Naive thymus-derived CD8-positive, alpha-beta T cell (primary cell): ENCODE results near the gene PCDH10. TPM values are rescaled to one million over a fixed set of nuclear protein-coding genes. Genes with fewer than 3 reads are reported as not detected.

Source experiments
- ATAC-seq, 2 donors: fragments of 150-1000 bp; cut with Tn5 transposase in 1 of 2; sonication (Bioruptor Pico), chemical (Tn5 transposase) in 1 of 2; 1 replicate in 1 of 2; 2 replicates in 1 of 2; pipeline ENCODE4 v1.10.0; 2021; ENCODE audit warnings: mild to moderate bottlenecking in 2 of 2, moderate library complexity in 2 of 2
- POLR2A ChIA-PET: fragments of 350-600 bp; sonication (Branson Sonifier 250); formaldehyde crosslinking; loops from one replicate; lab custom pipeline; 2021; ENCODE audit warnings: antibody characterized with exemption; lab: Charles Lee
- DNase-seq, 10 donors: peaks; one replicate each; pipeline versions ENCODE4 v3.0.0 to v3.0.0-alpha.2; 2020 to 2022
- H3K27ac Mint-ChIP-seq, 10 donors: one replicate each; pipeline ENCODE4 v1.8.0; 2020 to 2022; ENCODE audit warnings: mild to moderate bottlenecking in 10 of 10, mixed read lengths in 10 of 10, moderate library complexity in 4 of 10, inconsistent platforms in 1 of 10
- H3K27me3 Mint-ChIP-seq, 5 donors: one replicate each; pipeline ENCODE4 v1.8.0; 2021 to 2022; ENCODE audit warnings: mixed read lengths in 5 of 5
- H3K36me3 Mint-ChIP-seq, 3 donors: one replicate each; pipeline ENCODE4 v1.8.0; 2020 to 2022; ENCODE audit warnings: mixed read lengths in 3 of 3, mild to moderate bottlenecking in 2 of 3, inconsistent platforms in 1 of 3
- H3K4me1 Mint-ChIP-seq, 4 donors: one replicate each; pipeline ENCODE4 v1.8.0; 2021 to 2022; ENCODE audit warnings: mixed read lengths in 4 of 4
- H3K4me3 Mint-ChIP-seq, 10 donors: one replicate each; pipeline ENCODE4 v1.8.0; 2020 to 2022; ENCODE audit warnings: mild to moderate bottlenecking in 10 of 10, mixed read lengths in 10 of 10, moderate library complexity in 6 of 10, inconsistent platforms in 1 of 10
- H3K9me3 Mint-ChIP-seq, 9 donors: one replicate each; pipeline ENCODE4 v1.8.0; 2020 to 2022; ENCODE audit warnings: mixed read lengths in 9 of 9, mild to moderate bottlenecking in 3 of 9, inconsistent platforms in 1 of 9, moderate library complexity in 1 of 9
- polyA plus RNA-seq, 3 donors: library from polyadenylated mRNA; unstranded; fragments of 300-500 nt; fragmentation: Illumina TruSeq; gene quantifications; one replicate each; pipeline ENCODE4 v1.2.3, GENCODE V29; 2021
- total RNA-seq, 8 experiments: library from RNA in 2 of 8; stranded (reverse) in 2 of 8; gene quantifications; one replicate each; pipeline ENCODE4 v1.2.3 and lab custom pipeline; 2021 to 2026

Gene PCDH10
- total and polyA plus RNA-seq, 5 experiments from 2014 or later, result not detected

DNA sequence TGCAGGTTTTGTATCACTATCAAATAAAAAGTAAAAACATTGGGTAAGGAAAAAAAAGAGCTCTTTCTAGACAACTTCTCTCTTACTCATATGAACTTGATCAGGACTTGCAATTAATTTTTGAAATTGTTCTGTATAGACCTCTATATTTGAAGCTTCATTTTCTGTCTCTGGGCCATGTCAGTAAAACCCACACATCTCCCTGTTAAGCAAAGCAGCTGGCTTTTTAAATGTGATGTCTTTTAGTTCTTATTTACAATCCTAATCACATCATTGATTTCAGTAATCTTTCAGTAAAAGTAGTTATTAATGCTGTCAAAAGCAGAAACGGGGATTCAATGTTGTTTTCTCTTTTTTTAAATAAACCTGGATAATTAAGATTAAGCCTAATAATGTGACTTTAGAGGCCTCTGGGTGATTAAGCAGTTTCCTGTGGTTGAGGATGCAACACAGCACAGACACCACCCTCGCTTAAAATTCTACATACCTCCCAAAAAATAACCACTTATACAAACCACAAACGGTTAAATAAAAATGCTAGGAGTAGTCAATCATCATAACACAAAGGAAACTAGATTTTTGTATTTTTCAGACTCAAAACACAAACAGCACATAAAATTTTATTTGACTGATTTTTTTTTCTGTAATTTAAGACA is 5.2 kb upstream of the PCDH10 start:
- H3K36me3 Mint-ChIP-seq, result no peaks in the 10 kb centered on the region
- peaks cover 0 to 18% (median 10%) of the 10 kb centered on the region in 4 donors for H3K4me1 Mint-ChIP-seq
- no peak for DNase-seq
- POLR2A ChIA-PET, result no interaction called here
- ATAC-seq, result no peak
- H3K4me3 Mint-ChIP-seq, result no peak overlapping the region
- peaks cover 23 to 35% (median 33%) of the 10 kb centered on the region in 5 donors for H3K27me3 Mint-ChIP-seq
- peaks cover 0 to 6% (median 0%) of the 10 kb centered on the region in 9 donors for H3K9me3 Mint-ChIP-seq
- H3K27ac Mint-ChIP-seq, result no peak overlapping the region

- DNase-seq, result no peak
- H3K4me1 Mint-ChIP-seq, result peaks cover 4 to 31% (median 21%) of the 10 kb centered on the region in 4 donors
- no peak overlapping the region for H3K27ac Mint-ChIP-seq
- no peak for ATAC-seq
- peaks cover 0 to 9% (median 1%) of the 10 kb centered on the region in 9 donors for H3K9me3 Mint-ChIP-seq
- peaks cover 0 to 9% (median 0%) of the 10 kb centered on the region in 3 donors for H3K36me3 Mint-ChIP-seq
- H3K27me3 Mint-ChIP-seq, result peaks cover 34 to 48% (median 46%) of the 10 kb centered on the region in 5 donors
- POLR2A ChIA-PET, result no interaction called here
- H3K4me3 Mint-ChIP-seq, result no peak overlapping the region
Measured at GRCh38 chr4:133145241-133145640, 3.9 kb upstream of the PCDH10 start.

DNA sequence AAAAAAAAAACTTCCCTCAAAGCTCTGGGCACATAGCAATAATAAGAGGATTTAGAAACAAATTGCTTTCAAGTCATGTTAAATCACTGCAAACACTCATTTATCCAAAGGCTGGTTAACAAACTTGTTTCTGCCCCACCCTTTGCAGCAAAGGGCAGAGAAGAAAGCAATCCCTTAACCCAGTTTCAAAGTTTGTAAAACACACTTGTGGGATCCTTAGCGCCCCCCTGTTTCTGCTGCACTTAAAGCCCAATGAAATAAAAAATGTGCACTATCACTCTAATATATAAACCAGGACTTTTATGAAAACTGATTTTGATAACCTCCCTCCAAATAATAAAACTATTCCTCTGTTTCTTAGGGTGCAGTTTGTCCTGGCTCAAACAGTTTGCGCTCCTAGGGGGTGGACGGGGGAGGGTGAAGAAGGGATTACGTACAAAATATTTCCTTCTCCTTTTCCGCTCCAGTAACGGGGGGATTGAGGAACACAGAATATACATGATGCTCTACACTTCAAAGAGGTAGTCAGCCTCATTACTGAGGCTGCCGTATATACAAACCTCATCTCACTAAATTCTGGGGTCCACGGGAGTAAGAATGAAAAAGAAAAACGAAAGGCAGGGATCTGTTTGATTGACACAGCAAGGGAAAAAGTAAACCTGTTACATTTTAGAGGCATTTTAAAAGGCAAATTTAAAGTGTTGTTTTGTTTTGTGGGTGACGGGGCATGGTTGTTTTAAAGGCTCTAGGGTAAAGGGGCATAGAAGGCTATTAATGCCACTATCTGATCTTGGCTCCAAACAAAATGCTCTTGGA is 3.1 kb upstream of the PCDH10 start:
- peaks cover 0 to 11% (median 1%) of the 10 kb centered on the region in 9 donors for H3K9me3 Mint-ChIP-seq
- no peak overlapping the region for H3K27ac Mint-ChIP-seq
- no peak for ATAC-seq
- peaks cover 35 to 56% (median 49%) of the 10 kb centered on the region in 5 donors for H3K27me3 Mint-ChIP-seq
- peaks cover 0 to 9% (median 0%) of the 10 kb centered on the region in 3 donors for H3K36me3 Mint-ChIP-seq
- POLR2A ChIA-PET, result no interaction called here
- H3K4me1 Mint-ChIP-seq, result peaks cover 4 to 32% (median 23%) of the 10 kb centered on the region in 4 donors
- H3K4me3 Mint-ChIP-seq, result no peak overlapping the region
- no peak for DNase-seq

DNA sequence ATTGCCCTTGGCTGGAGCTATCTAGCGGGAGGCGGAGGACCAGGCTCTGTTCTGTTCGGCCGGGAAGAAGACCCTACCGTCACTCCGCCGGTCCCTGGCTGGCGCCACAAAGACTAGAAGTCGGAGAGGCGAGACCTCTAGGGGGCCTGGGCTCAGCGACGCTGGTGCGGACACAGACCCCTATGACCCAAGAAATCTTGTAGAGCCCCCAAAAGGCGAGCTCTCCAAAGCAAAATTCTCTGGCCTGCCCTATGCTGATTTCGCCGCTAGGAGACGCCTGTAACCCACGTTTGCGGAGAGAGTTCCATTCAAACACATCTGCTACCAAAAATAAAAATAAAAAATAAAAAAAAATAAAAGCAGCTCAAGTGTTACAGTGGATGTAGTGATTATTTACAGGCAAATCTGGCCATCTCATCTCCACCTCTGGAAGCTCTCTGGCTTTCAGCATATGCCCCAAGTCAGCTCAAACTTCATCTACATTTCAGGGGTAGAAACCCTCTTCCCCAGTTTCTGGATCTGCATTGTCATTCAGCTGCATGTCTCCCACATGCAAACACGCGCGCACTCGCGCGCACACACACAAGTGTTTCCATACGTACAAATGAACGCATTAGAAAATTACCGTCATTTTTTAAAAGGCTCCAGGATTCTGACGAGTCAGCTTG is 2.4 kb upstream of the PCDH10 start:
- Mint-ChIP-seq H3K4me3 (no peak overlapping the region), H3K27me3 (peaks cover 35 to 63% (median 52%) of the 10 kb centered on the region in 5 donors), H3K36me3 (peaks cover 0 to 9% (median 0%) of the 10 kb centered on the region in 3 donors), H3K27ac (no peak overlapping the region), H3K4me1 (peaks cover 4 to 32% (median 24%) of the 10 kb centered on the region in 4 donors), H3K9me3 (peaks cover 0 to 12% (median 0%) of the 10 kb centered on the region in 9 donors)
- POLR2A ChIA-PET, result no interaction called here
- ATAC-seq (no peak), DNase-seq (no peak)

DNA sequence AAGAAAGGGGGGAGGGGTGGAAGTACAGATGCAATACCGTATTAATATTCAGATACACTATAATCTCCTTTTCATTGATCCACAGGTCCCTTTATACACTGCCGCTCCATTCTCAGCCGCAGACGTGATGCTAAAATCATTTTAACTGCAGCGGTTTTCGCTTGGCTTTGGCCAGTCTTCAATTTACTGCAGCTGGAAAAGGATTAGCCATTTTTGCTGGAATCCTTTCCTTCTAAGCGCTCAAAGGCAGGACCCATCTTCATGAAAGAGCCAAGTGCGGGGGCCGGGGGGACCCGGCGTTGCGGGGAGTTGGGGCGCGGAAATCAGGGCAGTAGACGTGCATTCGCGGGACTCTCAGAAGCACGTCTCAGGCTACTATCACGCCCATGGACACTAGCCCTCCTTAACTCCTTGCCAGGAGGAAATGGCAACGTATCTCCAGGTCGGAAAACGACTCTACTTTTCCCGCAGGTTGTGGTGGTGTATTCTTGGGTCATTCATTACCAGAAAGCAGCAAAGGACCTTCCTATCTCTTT is 1.7 kb upstream of the PCDH10 start:
- POLR2A ChIA-PET, result no interaction called here
- Mint-ChIP-seq H3K27me3 (peaks cover 35 to 65% (median 53%) of the 10 kb centered on the region in 5 donors), H3K9me3 (peaks cover 0 to 12% (median 0%) of the 10 kb centered on the region in 9 donors), H3K4me1 (peaks cover 4 to 32% (median 24%) of the 10 kb centered on the region in 4 donors), H3K4me3 (peak overlapping the region in 1 of 10 donors; percentile 4), H3K36me3 (peaks cover 0 to 9% (median 0%) of the 10 kb centered on the region in 3 donors), H3K27ac (no peak overlapping the region)
- no peak for DNase-seq
- no peak for ATAC-seq

DNA sequence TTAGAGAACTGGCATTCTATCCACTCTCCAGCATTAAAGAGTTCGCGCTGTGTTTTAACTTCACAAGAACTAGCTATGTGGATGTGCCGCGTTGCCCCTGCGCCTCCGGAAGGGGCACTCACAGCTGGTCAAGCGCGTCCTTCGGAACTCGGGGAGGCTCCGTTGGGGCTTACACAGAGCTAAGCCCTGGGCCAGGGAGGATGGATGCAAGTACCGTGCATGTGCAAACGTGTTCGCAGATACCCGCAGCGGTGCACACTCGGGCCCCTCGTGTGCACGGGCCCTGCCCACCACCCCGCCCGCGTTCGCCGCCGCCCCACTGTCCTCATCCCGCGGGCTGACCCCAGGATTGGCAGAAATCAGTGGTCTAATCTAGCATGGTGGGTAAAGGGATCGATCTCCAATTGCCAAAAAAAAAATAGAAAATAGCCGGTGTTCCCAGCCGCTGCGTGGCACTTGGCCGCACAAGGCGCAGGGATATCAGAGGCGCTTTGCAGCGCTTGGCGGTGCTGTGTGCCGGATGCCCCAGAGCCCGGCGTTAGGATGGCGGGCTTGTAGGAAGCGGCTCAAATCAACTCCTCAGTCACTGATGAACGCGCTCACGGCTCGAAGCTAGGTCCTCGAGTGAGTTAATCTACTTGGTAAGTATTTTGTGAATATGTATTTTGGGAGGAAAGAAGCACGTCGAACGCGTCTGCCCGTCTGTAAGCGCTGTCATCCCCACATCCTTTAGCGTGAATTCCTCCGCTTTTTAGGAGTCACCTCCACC is 989 bp upstream of the PCDH10 start:
- POLR2A ChIA-PET, result no interaction called here
- ATAC-seq, result no peak
- Mint-ChIP-seq H3K4me3 (peak overlapping the region in 8 of 10 donors; percentile 28 to 78 (median 60)), H3K4me1 (peaks cover 7 to 39% (median 26%) of the 10 kb centered on the region in 4 donors), H3K9me3 (peaks cover 0 to 17% (median 0%) of the 10 kb centered on the region in 9 donors), H3K27me3 (peaks cover 37 to 73% (median 61%) of the 10 kb centered on the region in 5 donors), H3K27ac (peak overlapping the region in 1 of 10 donors; percentile 13), H3K36me3 (peaks cover 0 to 15% (median 3%) of the 10 kb centered on the region in 3 donors)
- DNase-seq, result no peak

- H3K4me1 Mint-ChIP-seq, result peaks cover 7 to 39% (median 26%) of the 10 kb centered on the region in 4 donors
- H3K36me3 Mint-ChIP-seq, result peaks cover 0 to 15% (median 3%) of the 10 kb centered on the region in 3 donors
- ATAC-seq (no peak), DNase-seq (no peak)
- H3K9me3 Mint-ChIP-seq, result peaks cover 0 to 21% (median 0%) of the 10 kb centered on the region in 9 donors
- POLR2A ChIA-PET, result no interaction called here
- peaks cover 40 to 77% (median 65%) of the 10 kb centered on the region in 5 donors for H3K27me3 Mint-ChIP-seq
- H3K4me3 Mint-ChIP-seq, result peak overlapping the region; percentile 19 to 78 (median 66)
- H3K27ac Mint-ChIP-seq, result peak overlapping the region in 1 of 10 donors; percentile 34
Measured at GRCh38 chr4:133149364-133149695, 236 bp downstream of the PCDH10 start.

- DNase-seq (no peak), ATAC-seq (no peak)
- H3K36me3 Mint-ChIP-seq, result peaks cover 0 to 15% (median 3%) of the 10 kb centered on the region in 3 donors
- H3K27me3 Mint-ChIP-seq, result peaks cover 37 to 80% (median 63%) of the 10 kb centered on the region in 5 donors
- POLR2A ChIA-PET, result no interaction called here
- peak overlapping the region in 4 of 10 donors; percentile 26 to 56 (median 49) for H3K4me3 Mint-ChIP-seq
- peaks cover 7 to 39% (median 26%) of the 10 kb centered on the region in 4 donors for H3K4me1 Mint-ChIP-seq
- H3K9me3 Mint-ChIP-seq, result peaks cover 0 to 21% (median 0%) of the 10 kb centered on the region in 9 donors
- no peak overlapping the region for H3K27ac Mint-ChIP-seq
Measured at GRCh38 chr4:133149932-133150471, 908 bp downstream of the PCDH10 start.

DNA sequence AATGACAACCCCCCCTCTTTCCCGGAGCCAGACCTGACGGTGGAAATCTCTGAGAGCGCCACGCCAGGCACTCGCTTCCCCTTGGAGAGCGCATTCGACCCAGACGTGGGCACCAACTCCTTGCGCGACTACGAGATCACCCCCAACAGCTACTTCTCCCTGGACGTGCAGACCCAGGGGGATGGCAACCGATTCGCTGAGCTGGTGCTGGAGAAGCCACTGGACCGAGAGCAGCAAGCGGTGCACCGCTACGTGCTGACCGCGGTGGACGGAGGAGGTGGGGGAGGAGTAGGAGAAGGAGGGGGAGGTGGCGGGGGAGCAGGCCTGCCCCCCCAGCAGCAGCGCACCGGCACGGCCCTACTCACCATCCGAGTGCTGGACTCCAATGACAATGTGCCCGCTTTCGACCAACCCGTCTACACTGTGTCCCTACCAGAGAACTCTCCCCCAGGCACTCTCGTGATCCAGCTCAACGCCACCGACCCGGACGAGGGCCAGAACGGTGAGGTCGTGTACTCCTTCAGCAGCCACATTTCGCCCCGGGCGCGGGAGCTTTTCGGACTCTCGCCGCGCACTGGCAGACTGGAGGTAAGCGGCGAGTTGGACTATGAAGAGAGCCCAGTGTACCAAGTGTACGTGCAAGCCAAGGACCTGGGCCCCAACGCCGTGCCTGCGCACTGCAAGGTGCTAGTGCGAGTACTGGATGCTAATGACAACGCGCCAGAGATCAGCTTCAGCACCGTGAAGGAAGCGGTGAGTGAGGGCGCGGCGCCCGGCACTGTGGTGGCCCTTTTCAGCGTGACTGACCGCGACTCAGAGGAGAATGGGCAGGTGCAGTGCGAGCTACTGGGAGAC is 1.6 kb downstream of the PCDH10 start:
- POLR2A ChIA-PET, result no interaction called here
- Mint-ChIP-seq H3K9me3 (peaks cover 0 to 21% (median 0%) of the 10 kb centered on the region in 9 donors), H3K4me3 (peak overlapping the region in 3 of 10 donors; percentile 13 to 31 (median 26)), H3K27ac (peak overlapping the region in 1 of 10 donors; percentile 25), H3K36me3 (peaks cover 0 to 15% (median 3%) of the 10 kb centered on the region in 3 donors), H3K4me1 (peaks cover 7 to 39% (median 26%) of the 10 kb centered on the region in 4 donors), H3K27me3 (peaks cover 39 to 74% (median 63%) of the 10 kb centered on the region in 5 donors)
- DNase-seq, result no peak
- ATAC-seq, result no peak

GRCh38 chr4:133151341-133151690 is 2.2 kb downstream of the PCDH10 start:
- POLR2A ChIA-PET, result no interaction called here
- Mint-ChIP-seq H3K27ac (peak overlapping the region in 1 of 10 donors; percentile 25), H3K4me1 (peaks cover 7 to 36% (median 24%) of the 10 kb centered on the region in 4 donors), H3K36me3 (peaks cover 0 to 15% (median 3%) of the 10 kb centered on the region in 3 donors), H3K9me3 (peaks cover 0 to 21% (median 0%) of the 10 kb centered on the region in 9 donors), H3K27me3 (peaks cover 36 to 68% (median 59%) of the 10 kb centered on the region in 5 donors), H3K4me3 (no peak overlapping the region)
- DNase-seq (no peak), ATAC-seq (no peak)
